ENCODE results near the gene C1QTNF1. TPM values are rescaled to one million over a fixed set of nuclear protein-coding genes. Genes with fewer than 3 reads are reported as not detected.

C1QTNF1 gene
- total and polyA plus RNA-seq, 5 experiments from 2014 or later, result not detected

DNA sequence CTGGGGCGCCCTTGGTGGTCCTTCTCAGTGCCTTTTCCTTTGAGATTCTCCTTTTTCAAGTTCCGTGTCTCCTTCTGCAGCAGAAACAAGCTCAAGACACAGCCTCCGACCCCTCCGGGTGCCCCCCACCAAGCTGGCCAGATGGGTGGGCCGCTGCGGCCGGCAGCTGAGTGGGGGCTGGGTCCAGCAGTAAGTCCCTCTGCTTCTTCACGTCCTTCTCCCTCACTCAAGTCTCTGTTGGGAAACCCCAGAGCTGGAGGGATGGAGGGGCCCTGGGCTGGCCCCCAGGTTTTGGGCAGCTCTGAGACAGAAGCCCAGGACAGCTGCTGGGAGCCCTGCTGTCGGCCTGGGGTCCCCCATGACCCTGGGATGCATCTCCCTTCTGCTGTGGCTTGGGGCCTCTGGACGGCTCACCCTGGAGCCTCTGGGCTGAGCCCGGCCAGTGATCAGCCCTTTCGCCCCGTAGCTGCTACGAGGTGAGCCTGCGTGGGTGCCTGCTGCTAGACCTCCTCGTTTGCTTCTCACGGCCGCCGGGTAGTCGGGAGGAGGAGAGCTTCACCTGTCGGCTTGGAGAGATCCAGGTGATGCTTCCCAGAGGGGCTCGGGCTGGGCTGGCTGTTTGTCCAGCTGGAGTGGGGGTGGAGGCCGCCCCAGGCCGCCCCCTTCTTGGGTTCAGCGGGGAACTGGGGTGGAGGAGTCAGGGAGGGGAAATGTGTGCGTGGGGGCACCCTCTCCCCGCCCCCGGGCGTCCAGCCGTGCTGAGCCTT lies 61.4 kb downstream of the C1QTNF1 start:
- Mint-ChIP-seq H3K9me3 (no peaks in the 10 kb centered on the region), H3K27me3 (no peaks in the 10 kb centered on the region), H3K4me3 (no peak overlapping the region), H3K27ac (no peak overlapping the region), H3K36me3 (peaks cover 0 to 40% (median 4%) of the 10 kb centered on the region in 3 donors), H3K4me1 (peaks cover 2 to 8% (median 4%) of the 10 kb centered on the region in 4 donors)
- POLR2A ChIA-PET, result interaction anchor here (0.9 kb wide), 1 partner anchor 8 kb away, joined by 4 read pairs; no protein-coding TSS in a partner anchor
- ATAC-seq, result no peak
- DNase-seq, result peak in 1 of 10 donors; percentile 1

GRCh38 chr17:79085921-79086551 lies 62.1 kb downstream of the C1QTNF1 start:
- Mint-ChIP-seq H3K27ac (no peak overlapping the region), H3K4me1 (peaks cover 2 to 5% (median 4%) of the 10 kb centered on the region in 4 donors), H3K4me3 (no peak overlapping the region), H3K9me3 (no peaks in the 10 kb centered on the region), H3K36me3 (peaks cover 0 to 33% (median 1%) of the 10 kb centered on the region in 3 donors), H3K27me3 (no peaks in the 10 kb centered on the region)
- POLR2A ChIA-PET, result no interaction called here
- DNase-seq, result peak in 1 of 10 donors; percentile 2
- ATAC-seq, result no peak

DNA sequence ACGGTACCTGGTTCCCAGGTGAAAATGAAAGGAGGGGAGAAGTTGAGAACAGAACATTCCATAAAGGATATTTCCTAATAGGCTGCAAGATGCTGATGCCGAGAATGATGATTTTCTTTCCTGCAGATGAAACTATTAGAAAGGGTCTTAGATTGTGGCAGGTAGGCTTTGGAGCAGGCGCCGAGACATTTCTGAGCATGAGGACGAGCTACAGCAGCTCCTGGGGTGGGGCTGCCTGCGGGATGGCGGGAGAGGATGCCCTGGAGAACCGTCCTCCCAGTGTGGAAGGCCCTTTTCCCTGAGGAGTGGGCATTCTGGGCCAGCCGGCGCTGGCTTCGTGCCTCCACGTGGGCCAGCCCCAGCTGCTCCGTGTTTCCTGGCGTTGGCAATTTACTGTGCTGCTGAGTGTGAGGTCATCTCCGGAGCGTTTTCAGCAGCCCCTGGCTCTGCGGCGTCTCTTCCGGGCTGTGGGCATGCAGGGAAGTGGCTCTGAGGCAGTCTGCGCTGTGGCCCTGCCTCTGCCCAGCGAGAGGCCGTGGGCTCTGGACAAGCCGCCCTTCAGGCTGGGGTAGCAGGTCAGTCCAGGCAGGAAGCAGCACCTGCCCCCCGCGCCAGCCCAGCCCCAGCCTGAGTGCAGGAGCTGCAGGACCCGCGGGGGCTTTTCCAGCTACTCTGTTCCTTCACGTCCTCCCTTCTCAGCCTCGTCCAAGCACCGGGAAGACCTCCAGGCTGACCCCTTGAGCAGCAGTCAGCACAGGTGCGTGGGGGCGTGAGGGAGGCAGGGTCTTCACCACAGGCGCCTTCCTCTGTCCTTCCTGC lies 62.8 kb downstream of the C1QTNF1 start:
- no peak overlapping the region for H3K27ac Mint-ChIP-seq

GRCh38 chr17:79087428-79088143 lies 63.6 kb downstream of the C1QTNF1 start:
- H3K9me3 Mint-ChIP-seq, result no peaks in the 10 kb centered on the region
- peaks cover 0 to 20% (median 0%) of the 10 kb centered on the region in 3 donors for H3K36me3 Mint-ChIP-seq
- DNase-seq (peak; percentile 48 to 82 (median 70)), ATAC-seq (peak; percentile 88 to 91)
- H3K27ac Mint-ChIP-seq, result no peak overlapping the region
- peaks cover 0 to 6% (median 2%) of the 10 kb centered on the region in 5 donors for H3K27me3 Mint-ChIP-seq
- peaks cover 0 to 6% (median under 1%) of the 10 kb centered on the region in 4 donors for H3K4me1 Mint-ChIP-seq
- POLR2A ChIA-PET, result interaction anchor here (0.7 kb wide), 1 partner anchor 50 kb away, joined by 3 read pairs; no protein-coding TSS in a partner anchor
- no peak overlapping the region for H3K4me3 Mint-ChIP-seq

More for the DNA sequence above, 62.8 kb downstream of the C1QTNF1 start:
- DNase-seq (no peak), ATAC-seq (no peak)
- Mint-ChIP-seq H3K9me3 (no peaks in the 10 kb centered on the region), H3K4me1 (peaks cover under 1 to 4% (median 3%) of the 10 kb centered on the region in 4 donors), H3K4me3 (no peak overlapping the region), H3K27me3 (no peaks in the 10 kb centered on the region), H3K36me3 (peaks cover 0 to 27% (median 0%) of the 10 kb centered on the region in 3 donors)
- POLR2A ChIA-PET, result no interaction called here

DNA sequence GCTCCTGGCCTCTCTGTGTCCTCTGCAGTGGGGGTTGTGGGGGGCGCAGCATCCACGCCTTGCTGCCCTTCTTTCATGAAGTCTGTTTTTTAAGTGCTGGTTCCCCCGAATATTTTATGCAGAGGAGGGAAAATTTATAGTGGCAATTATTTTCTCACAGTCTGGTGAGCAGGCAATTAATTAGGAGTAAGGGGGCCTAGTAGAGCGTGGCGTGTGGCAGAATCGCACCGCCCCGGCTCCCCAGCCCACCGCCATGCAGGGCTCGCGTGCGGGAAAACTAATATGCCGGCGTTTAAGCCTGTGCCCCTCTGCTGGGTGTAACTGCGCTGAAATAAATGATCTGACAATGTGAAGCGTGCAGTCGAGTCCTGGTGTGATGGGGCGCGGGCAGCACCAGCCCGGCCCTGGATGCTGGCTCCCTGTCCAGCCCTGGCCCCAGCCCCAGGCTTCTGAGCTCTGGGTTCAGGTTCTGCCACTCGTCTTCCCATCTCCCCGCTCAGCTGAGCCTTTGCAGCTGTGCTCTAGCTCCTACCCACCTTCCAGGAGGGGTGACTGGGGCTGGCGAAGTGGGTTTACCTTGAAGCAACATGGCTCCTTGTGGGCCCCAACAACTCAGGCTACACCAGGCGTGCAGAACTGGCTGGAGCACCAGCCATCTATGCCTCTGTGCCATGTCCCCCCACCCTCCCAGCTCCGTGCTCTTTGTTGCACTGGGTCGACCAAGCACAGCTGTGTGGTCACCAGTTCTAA lies 64.5 kb downstream of the C1QTNF1 start:
- Mint-ChIP-seq H3K4me3 (no peak overlapping the region), H3K36me3 (peaks cover 0 to 16% (median 0%) of the 10 kb centered on the region in 3 donors), H3K27me3 (peaks cover 0 to 14% (median 2%) of the 10 kb centered on the region in 5 donors), H3K27ac (peak overlapping the region in 1 of 10 donors; percentile 41), H3K4me1 (peaks cover 1 to 9% (median 3%) of the 10 kb centered on the region in 4 donors), H3K9me3 (no peaks in the 10 kb centered on the region)
- ATAC-seq (no peak), DNase-seq (no peak)
- POLR2A ChIA-PET, result no interaction called here

GRCh38 chr17:79088997-79089328 lies 65.0 kb downstream of the C1QTNF1 start:
- Mint-ChIP-seq H3K27ac (no peak overlapping the region), H3K4me3 (no peak overlapping the region), H3K36me3 (peaks cover 0 to 12% (median 0%) of the 10 kb centered on the region in 3 donors), H3K27me3 (peaks cover 0 to 19% (median 2%) of the 10 kb centered on the region in 5 donors), H3K9me3 (no peaks in the 10 kb centered on the region), H3K4me1 (peaks cover 4 to 12% (median 5%) of the 10 kb centered on the region in 4 donors)
- no peak for DNase-seq
- ATAC-seq, result no peak
- POLR2A ChIA-PET, result no interaction called here

- no peak for ATAC-seq
These were observed 65.9 kb downstream of the C1QTNF1 start for GRCh38 chr17:79089720-79090442.

DNA sequence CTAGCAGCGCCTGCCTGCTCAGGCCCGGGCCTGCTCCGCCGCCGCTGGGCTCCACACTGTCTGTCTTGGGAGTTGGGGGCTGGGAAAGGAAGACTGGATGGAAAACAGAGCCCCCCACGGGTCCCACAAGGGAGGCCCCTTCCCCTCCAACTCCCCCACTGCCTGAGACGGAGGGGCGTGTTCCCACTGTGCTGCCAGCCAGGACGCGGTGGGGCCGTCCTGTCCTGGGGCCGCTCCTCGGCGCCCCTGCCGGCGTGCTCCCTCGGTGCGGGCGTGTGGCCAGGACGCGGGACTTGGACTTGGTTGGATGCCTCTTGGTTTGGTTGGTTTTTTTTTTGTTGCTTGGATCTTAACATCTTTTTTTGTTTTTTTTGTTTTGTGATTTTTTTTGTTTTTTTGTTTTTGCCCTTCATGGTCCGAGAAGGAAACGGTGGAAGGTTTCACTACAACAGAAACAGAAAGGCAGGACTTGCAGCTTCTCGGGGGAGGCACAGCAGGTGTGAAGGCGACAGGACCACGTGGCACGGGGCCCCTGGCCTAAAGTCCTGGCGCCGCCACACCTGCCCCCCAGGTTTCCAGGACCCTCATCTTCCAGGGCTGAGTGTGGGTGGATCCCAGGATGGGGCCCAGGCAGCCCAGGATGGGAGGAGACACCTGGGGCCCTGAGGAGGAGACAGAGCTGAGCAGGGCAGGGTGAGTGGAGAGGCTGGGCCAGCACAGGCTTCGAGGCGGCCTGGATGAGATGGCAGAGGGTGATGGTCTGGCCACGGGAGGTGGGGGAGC lies 66.7 kb downstream of the C1QTNF1 start:
- POLR2A ChIA-PET, result no interaction called here
- H3K27ac Mint-ChIP-seq, result peak overlapping the region in 2 of 10 donors; percentile 34 to 63
- H3K9me3 Mint-ChIP-seq, result no peaks in the 10 kb centered on the region
- peaks cover 4 to 15% (median 5%) of the 10 kb centered on the region in 4 donors for H3K4me1 Mint-ChIP-seq
- peaks cover 0 to 7% (median 0%) of the 10 kb centered on the region in 3 donors for H3K36me3 Mint-ChIP-seq
- H3K27me3 Mint-ChIP-seq, result peaks cover under 1 to 36% (median 4%) of the 10 kb centered on the region in 5 donors
- H3K4me3 Mint-ChIP-seq, result no peak overlapping the region
- no peak for DNase-seq
- ATAC-seq, result no peak

More at GRCh38 chr17:79089720-79090442, 65.9 kb downstream of the C1QTNF1 start:
- Mint-ChIP-seq H3K36me3 (peaks cover 0 to 12% (median 0%) of the 10 kb centered on the region in 3 donors), H3K4me3 (no peak overlapping the region), H3K4me1 (peaks cover 4 to 15% (median 5%) of the 10 kb centered on the region in 4 donors), H3K9me3 (no peaks in the 10 kb centered on the region), H3K27ac (no peak overlapping the region), H3K27me3 (peaks cover 0 to 28% (median 4%) of the 10 kb centered on the region in 5 donors)
- DNase-seq, result no peak
- POLR2A ChIA-PET, result no interaction called here

DNA sequence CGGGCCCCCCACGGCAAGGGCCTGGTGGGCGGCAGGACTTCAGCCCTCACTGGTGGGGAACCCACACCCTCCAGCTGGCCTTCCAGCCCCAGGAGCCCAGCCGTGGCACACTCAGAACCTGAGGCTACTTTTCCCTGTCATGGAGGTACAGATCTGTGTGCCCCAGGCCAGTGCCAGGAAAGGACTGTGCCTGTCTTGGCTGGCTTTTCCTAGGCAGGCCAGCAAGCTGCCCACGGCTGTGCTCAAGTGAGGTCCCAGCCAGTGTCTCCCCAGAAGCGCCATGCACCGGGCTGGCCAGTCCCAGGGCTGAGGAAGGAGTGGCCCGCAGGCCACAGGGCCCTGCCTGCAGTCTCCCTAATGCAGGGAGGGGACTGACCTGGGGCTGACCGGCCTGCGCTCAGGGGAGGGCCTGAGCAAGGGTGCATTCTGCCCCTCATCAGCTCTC lies 67.3 kb downstream of the C1QTNF1 start:
- ATAC-seq, result no peak

DNA sequence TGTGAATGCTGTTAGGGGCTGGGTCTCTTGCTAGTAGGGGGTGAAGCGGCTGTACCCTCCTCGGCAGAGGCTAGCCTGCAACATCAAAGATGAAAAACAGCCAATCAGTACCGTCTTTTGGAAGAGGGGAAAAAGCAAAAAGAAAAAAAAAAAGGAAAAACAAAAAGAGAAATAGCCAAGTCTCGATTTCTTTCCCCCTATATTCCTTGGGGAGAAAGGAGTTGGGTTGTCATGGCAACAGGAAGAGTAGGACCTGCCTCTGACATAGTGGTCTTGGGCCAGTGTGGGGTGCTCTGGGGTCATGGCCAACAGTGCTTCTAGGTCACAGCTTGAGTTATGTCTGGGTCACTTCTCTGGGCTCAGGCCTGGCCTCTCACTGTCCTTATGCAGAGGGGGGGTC lies 68.6 kb downstream of the C1QTNF1 start:
- ATAC-seq (no peak), DNase-seq (no peak)
- H3K9me3 Mint-ChIP-seq, result no peaks in the 10 kb centered on the region
- peak overlapping the region in 4 of 10 donors; percentile 31 to 61 (median 42) for H3K4me3 Mint-ChIP-seq
- peaks cover 5 to 14% (median 7%) of the 10 kb centered on the region in 4 donors for H3K4me1 Mint-ChIP-seq
- POLR2A ChIA-PET, result interaction anchor here (0.6 kb wide), 1 partner anchor 623 kb away, joined by 4 read pairs; no protein-coding TSS in a partner anchor
- peak overlapping the region in 2 of 10 donors; percentile 28 to 42 for H3K27ac Mint-ChIP-seq
- peaks cover 4 to 44% (median 9%) of the 10 kb centered on the region in 5 donors for H3K27me3 Mint-ChIP-seq
- H3K36me3 Mint-ChIP-seq, result peaks cover 0 to 3% (median 0%) of the 10 kb centered on the region in 3 donors

More for the DNA sequence above, 67.3 kb downstream of the C1QTNF1 start:
- Mint-ChIP-seq H3K4me3 (no peak overlapping the region), H3K27me3 (peaks cover 4 to 41% (median 6%) of the 10 kb centered on the region in 5 donors), H3K36me3 (peaks cover 0 to 3% (median 0%) of the 10 kb centered on the region in 3 donors), H3K9me3 (no peaks in the 10 kb centered on the region), H3K4me1 (peaks cover 5 to 17% (median 6%) of the 10 kb centered on the region in 4 donors), H3K27ac (no peak overlapping the region)
- DNase-seq, result no peak
- POLR2A ChIA-PET, result no interaction called here

All from naive thymus-derived CD8-positive, alpha-beta T cell (primary cell).